CD4-positive, alpha-beta T cell treated with Interleukin-6 at 100 ng/mL for 8 hours (primary cell): ENCODE data around the gene FBLN1.
"Not testable (repeated sequence)": the region's sequence is repeated elsewhere in the genome, so short reads cannot be mapped to it uniquely, and the experiment has no call there.

ENCODE experiments used
- DNase-seq: peaks from one replicate; pipeline ENCODE4 v3.0.0-alpha.2; 2020; ENCODE audit warnings: mixed read lengths, low spot score

Gene FBLN1

GRCh38 chr22:45612940-45613339 lies 110.3 kb downstream of the FBLN1 start:
- DNase-seq = no peak

DNA sequence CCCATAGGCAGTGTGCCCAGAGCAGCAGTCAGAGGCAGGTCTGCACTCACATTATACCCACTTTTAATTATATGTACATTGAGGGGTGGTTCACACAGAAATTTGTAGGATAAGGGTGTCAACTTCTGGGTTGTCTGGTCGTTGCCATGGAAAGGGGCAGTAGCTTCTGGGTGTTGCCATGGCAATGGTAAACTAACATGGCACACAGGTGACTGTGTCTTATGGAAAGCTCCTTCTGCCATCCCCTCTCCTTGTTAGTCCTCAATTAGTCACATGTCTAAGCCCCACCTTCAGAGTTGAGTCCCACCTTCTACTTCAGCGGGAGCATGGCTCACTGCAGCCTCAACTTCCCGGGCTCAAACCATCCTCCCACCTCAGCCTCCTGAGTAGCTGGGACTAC lies 112.7 kb downstream of the FBLN1 start:
- DNase-seq = no peak

DNA sequence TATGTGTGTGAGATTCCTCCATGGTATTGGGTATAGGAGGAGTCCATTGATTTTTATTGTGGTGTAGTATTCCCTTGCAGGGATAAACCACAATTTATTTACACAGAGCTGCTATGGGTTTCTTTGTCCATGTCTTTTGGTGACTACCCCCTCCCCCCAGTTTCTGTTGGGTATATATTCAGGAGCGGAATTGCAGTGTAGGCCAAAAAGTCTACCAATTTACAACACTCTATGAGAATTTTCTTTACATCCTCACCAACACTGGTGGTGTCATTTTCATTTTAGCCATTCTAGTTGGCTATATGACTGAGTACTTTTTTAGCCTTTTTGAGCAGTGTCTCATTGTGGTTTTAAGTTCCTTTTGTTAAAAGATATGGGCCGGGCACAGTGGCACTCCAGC lies 113.7 kb downstream of the FBLN1 start:
- DNase-seq = no peak

GRCh38 chr22:45617948-45618347 lies 115.3 kb downstream of the FBLN1 start:
- no peak for DNase-seq

GRCh38 chr22:45620706-45621105 lies 118.0 kb downstream of the FBLN1 start:
- no peak for DNase-seq

- DNase-seq = no peak
These were observed 119.3 kb downstream of the FBLN1 start for GRCh38 chr22:45621836-45622600.

GRCh38 chr22:45623464-45624145 lies 120.9 kb downstream of the FBLN1 start:
- DNase-seq = not testable (repeated sequence)

DNA sequence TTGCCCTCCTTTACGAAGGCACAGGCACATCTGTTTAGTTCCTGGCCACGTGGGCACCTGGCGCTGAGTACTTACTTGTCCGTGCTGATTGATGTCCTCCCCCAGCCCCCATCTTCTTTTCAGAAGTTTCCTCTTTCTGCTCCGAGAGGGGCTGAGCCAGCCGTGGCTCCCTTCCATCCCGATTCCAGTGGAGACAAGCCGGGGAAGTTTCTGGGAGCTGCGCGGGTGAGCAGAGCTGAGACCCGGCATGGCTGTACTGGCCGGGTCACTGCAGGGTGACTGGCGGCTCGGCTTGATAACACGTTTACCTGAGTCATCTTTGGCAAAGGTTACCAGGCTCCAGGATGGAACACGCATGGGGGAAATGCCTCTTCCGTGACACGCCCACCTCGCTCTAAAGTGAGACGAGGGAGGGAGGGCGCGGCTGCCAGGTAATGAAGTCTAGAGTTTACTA lies 123.5 kb downstream of the FBLN1 start:
- DNase-seq = no peak

DNA sequence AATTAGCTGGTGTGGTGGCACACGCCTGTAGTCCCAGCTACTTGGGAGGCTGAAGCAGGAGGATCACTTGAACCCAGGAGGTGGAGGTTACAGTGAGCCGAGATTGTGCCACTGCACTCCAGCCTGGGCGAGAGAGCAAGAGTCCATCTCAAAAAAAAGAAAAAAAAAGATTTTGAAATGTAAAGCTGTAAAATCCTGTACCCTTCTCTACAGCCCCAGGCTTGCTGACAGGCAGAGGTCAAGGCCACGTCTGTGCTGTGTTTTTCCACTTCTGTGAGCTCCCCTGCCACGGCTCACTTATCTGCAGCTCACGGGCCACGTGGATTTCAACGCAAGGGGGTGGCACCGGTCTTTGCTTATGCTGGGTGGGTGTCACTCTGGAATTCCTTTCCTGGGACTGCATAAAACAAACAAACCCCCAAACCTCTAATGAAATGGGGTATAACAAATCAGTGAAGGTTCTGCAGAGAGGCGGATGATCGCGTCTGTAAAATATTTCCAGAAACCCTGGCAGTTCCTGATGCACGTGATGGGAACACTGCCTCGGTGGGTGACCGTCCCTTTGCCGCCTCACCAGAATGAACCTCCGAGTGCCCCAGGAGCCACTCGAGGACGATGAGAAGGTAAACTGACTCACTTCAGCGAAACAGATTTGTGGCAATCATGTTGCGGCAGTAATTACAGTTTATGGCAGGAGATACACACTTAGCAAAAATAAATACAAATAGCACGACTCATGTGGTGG lies 125.0 kb downstream of the FBLN1 start:
- DNase-seq = no peak

- DNase-seq = no peak
These were observed 125.8 kb downstream of the FBLN1 start for GRCh38 chr22:45628515-45628914.

GRCh38 chr22:45629469-45630089 lies 126.9 kb downstream of the FBLN1 start:
- no peak for DNase-seq

GRCh38 chr22:45630436-45630835 lies 127.8 kb downstream of the FBLN1 start:
- no peak for DNase-seq

DNA sequence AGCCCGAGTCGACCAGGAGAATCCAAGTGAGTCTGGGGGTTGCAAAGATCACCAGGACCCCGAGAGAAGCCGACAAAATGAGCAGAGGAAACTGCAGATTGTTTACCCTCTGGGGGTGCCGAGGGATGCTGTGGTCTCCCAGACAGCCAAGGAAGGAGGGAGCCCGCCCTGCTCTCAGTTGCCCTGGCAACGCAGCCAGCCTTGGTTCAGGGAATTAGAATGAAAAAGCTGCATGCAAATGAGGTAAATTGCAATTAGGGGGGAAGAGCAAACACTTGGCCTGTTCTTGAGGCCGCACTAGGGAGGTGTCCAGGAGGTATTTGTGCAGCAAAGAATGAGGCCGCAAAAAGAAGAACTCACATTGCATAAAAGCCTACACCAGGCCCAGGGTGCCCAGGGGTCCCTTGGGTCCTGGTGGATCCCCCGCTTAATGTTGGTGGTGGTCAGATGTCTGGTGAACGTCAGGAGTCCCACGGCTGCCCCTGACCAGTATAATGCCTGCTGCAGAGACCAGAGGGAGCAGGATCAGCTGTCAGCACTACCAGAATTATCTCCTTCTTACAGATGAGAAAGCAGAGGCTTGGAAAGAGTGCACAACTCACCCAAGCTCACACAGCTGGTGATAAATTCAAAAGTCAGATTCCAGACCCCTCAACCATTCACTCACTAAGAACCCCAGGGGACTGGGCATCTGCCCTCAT lies 128.6 kb downstream of the FBLN1 start:
- no peak for DNase-seq

DNA sequence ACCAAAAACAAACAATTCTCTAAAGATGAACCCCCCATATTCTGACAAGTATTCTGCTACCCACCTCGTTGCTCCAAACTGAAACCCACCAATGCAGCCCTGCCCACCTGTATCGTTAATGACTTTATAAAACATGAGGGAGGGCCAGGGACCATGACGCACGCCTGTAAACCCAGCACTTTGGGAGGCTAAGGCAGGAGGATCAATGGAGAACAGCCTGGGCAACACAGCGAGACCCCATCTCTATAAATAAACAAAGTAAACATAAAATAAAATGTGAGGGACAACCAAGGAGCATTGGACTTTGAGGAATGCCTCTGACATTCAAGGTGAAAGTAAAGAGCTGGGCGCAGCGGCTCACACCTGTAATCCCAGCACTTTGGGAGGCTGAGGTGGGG lies 129.2 kb downstream of the FBLN1 start:
- no peak for DNase-seq

DNA sequence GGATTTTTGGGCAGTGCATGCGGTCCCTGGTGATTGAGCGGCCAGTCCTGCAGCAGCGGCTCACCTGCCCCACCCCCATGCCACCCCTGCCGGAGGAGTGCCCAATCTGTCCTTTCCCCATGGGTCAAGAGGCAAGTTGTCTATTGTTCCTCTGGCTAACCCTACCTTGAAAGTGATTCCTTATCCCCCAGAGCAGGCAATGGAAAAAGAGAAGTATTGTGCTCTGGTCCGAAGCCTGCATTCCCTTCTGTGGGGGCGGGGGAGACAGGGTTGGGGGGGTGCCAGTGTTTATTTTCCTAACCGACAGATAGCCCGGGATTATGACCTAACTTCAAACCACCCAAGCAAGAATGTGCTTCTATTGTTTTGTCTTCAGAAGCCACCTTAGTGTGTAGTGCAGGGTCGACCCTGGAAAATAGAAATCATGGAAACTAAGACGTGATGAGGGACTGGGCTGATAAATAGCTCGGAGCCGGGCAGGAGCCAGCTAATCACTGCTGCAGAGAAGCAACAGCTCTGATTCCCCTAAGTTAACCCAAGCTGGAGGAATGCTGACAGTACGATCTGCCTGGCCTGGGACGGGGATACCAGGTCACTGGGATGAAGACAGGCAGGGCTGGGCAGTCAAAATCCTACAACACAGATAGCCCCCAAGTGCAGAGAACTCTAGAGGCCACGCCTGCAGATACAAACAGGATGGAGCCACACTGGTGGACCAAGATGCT lies 130.3 kb downstream of the FBLN1 start:
- DNase-seq = no peak

- DNase-seq = no peak
These were observed 134.0 kb downstream of the FBLN1 start for GRCh38 chr22:45636683-45637082.

DNA sequence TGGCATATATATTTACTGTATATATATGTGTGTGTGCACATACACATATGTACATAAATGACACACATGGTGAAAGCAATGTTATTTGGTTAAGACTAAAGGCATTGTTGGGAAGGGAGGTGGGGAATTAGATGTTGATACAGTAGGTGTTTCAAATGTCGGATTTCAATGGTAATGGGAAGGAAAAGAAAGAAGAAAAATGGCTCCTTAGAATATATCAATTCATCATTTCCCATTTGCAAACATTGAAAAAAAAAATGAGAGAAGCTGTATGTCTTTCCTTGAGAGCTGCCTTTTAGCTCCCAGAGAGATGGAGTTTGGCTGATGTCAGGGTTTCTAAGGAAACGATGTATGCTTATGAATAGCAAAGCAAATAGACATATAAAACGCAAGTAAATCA lies 135.5 kb downstream of the FBLN1 start:
- no peak for DNase-seq

GRCh38 chr22:45638834-45639746 lies 136.4 kb downstream of the FBLN1 start:
- DNase-seq = no peak

DNA sequence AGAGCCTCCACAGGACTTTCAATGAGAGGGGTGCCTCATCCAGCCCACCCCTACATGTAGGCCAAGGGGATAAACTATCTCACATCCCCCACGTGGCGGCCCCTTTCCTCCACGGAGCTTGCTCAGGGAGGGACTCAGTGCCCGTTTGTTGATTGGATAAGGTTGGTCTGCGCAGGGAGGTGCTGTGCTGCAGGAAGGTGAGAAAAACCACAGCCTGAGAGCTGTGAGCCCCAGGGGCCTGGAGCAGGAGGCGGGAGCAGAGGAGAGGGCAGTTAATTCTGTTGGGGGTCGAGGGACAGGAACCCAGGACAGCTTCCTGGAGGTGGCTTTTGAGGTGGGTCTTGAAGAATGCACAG lies 137.0 kb downstream of the FBLN1 start:
- no peak for DNase-seq

DNA sequence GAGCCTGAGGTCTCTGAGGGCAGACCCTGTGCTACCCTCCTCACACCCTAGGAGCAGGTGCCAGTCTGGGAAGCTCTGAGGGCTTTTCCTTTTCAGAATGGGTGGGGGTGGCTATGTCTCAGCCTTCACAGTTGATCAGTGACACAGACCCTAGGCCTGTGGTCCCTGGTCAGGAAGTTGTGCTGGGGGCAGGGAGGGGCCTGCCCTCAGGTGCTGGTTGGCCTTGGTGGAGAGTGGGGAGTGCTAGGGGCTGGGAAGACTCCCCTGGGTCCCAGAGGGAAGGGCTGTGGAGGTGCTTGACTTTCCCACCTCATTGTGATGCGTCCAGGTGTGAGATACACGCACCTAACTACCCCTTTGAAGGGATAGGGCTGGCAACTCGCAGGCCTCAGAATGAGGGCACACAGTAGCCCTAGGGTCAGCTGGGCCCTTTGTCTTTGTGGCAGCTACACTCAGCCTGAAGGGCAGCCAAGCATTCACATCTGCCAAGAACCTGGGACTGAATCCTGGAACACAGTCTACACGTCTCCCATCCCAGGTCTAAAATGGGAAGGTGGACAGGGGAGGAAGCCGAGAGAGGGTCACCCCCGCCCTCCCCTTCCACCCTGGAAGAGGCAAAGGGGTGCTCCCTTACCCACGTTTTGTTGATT lies 137.7 kb downstream of the FBLN1 start:
- no peak for DNase-seq
